Lung (tissue), 16 donors: Measurements from ENCODE around the gene XAGE5. TPM values are rescaled to one million over a fixed set of nuclear protein-coding genes. Genes with fewer than 3 reads are reported as not detected.
"Not testable (repeated sequence)": the region's sequence is repeated elsewhere in the genome, so short reads cannot be mapped to it uniquely, and the experiment has no call there.

ENCODE experiments used
- ATAC-seq: fragments of 200-7000 bp; cut with Tn5 transposase; one replicate; pipeline ENCODE4 v1.9.1; 2020; ENCODE audit warnings: moderate number of reproducible peaks; ENCODE audit not compliant: insufficient read depth, low FRiP score
- DNase-seq, 3 donors: peaks; one replicate each; pipeline ENCODE4 v3.0.0-alpha.2; 2013 to 2017
- H3K27ac ChIP-seq, 2 donors: one replicate each; pipeline ENCODE4 v1.5.1; 2013; ENCODE audit warnings: mild to moderate bottlenecking in 2 of 2, moderate library complexity in 2 of 2, control low read depth in 1 of 2, inconsistent platforms in 1 of 2, low read depth in 1 of 2, low read length in 1 of 2
- H3K27me3 ChIP-seq, 3 donors: one replicate each; pipeline ENCODE4 v1.5.1; 2013; ENCODE audit warnings: low read length in 2 of 3; ENCODE audit not compliant: control insufficient read depth in 3 of 3, insufficient read depth in 3 of 3
- H3K36me3 ChIP-seq, 4 donors: one replicate each; pipeline ENCODE4 v1.5.1; 2013; ENCODE audit warnings: low read length in 4 of 4, mild to moderate bottlenecking in 1 of 4, moderate library complexity in 1 of 4; ENCODE audit not compliant: control insufficient read depth in 4 of 4, insufficient read depth in 4 of 4
- H3K4me1 ChIP-seq, 5 donors: one replicate each; pipeline ENCODE4 v1.5.1; 2013; ENCODE audit warnings: low read length in 5 of 5, mild to moderate bottlenecking in 2 of 5, moderate library complexity in 1 of 5; ENCODE audit not compliant: control insufficient read depth in 5 of 5, insufficient read depth in 5 of 5
- H3K4me3 ChIP-seq: one replicate; pipeline ENCODE4 v1.5.1; 2013; ENCODE audit warnings: mild to moderate bottlenecking, control low read depth, moderate library complexity
- H3K9ac ChIP-seq, 2 donors: one replicate each; pipeline ENCODE4 v1.5.1; 2013; ENCODE audit warnings: low read length in 2 of 2, control low read depth in 1 of 2; ENCODE audit not compliant: insufficient read depth in 1 of 2
- H3K9me3 ChIP-seq, 4 donors: one replicate each; pipeline ENCODE4 v1.5.1; 2013; ENCODE audit warnings: low read length in 3 of 4, mild to moderate bottlenecking in 1 of 4, moderate library complexity in 1 of 4; ENCODE audit not compliant: control insufficient read depth in 4 of 4, insufficient read depth in 3 of 4
- CTCF ChIP-seq: IDR thresholded peaks from 2 replicates; pipeline ENCODE4 v1.5.1; 2012; ENCODE audit warnings: mild to moderate bottlenecking; ENCODE audit errors: control extremely low read depth, extremely low read depth
- WGBS, 2 donors: extraction: QIAGEN DNeasy Blood & Tissue Kit; methylation state at CpG; one replicate each; pipeline ENCODE4 v1.1.7; 2013; 5-methylcytosine and 5-hydroxymethylcytosine counted together
- long read RNA-seq, 5 donors: transcript quantifications; one replicate each; lab custom pipeline, GENCODE V29; 2026
- polyA plus RNA-seq, 2 donors: library from polyadenylated mRNA; stranded (reverse); fragments of 200-250 nt; gene quantifications; one replicate each; pipeline ENCODE4 v1.2.1, GENCODE V29; 2013
- total RNA-seq, 2 donors: library from RNA; depleted of rRNA in 1 of 2; stranded (reverse); fragments of >200 nt in 1 of 2; gene quantifications; one replicate each; pipeline ENCODE4 v1.2.1, GENCODE V29; 2014 to 2021
- donor health status: control.
- donor health status: control.
- donor health status: Bipolar disorder and iron deficiency.
- donor health status: healthy.
- donor health status: DM: yes; HTN: yes; CAD: no.

The XAGE5 gene, protein sequence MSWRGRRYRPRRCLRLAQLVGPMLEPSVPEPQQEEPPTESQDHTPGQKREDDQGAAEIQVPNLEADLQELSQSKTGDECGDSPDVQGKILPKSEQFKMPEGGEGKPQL
- not detected for total RNA-seq
- polyA plus RNA-seq: not detected
- long read RNA-seq, donor 1: 0 reads
- long read RNA-seq, donor 2: 0 reads
- long read RNA-seq, donor 3: 0 reads
- long read RNA-seq, donor 4: 0 reads
- long read RNA-seq, donor 5: 0 reads

GRCh38 chrX:52811065-52811625, at the start of gene XAGE5:
TSS of gene XAGE5 (plus strand) at chrX:52811287. CDS start at chrX:52812567, 1,280 bp downstream.
- peaks cover 0 to 11% (median 0%) of the 10 kb centered on the region in 4 donors for H3K9me3 ChIP-seq
- H3K9ac ChIP-seq: no peak within 1 kb of the TSS
- DNase-seq (no peak), ATAC-seq (no peak)
- H3K4me1 ChIP-seq: no peaks in the 10 kb centered on the region
- H3K36me3 ChIP-seq: no peaks in the 10 kb centered on the region
- TF ChIP-seq CTCF: no peak
- H3K27ac ChIP-seq: no peak within 1 kb of the TSS
- H3K27me3 ChIP-seq: peaks cover 0 to 18% (median 17%) of the 10 kb centered on the region in 3 donors
- WGBS, 2 donors: 87 to 96% methylated on average over 25 of the region's 25 CpGs
- no peak within 1 kb of the TSS for H3K4me3 ChIP-seq

DNA sequence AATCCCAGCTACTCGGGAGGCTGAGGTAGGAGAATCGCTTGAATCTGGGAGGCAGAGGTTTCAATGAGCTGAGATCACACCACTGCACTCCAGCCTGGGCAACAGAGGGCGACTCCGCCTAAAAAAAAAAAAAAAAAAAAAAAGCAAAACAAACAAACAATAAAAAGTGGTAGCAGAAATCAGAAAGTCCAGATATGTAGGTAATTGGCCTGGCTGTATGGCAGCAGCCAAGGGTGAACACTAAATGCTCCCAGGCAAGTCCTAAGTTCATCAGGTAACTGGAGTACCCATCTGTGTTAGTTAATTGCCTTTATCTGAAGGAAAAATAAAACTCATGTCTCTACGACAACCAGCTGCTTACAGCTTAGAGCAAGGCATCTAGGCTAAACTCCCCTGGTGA, 45.1 kb upstream of the XAGE5 start:
- not testable (repeated sequence) for H3K4me3 ChIP-seq, DNase-seq, H3K27me3 ChIP-seq, ATAC-seq, H3K9me3 ChIP-seq, H3K4me1 ChIP-seq, H3K9ac ChIP-seq, H3K36me3 ChIP-seq, H3K27ac ChIP-seq
- 82% methylated on average over 2 of the region's 5 CpGs; no CpG with 5 or more reads in 1 of the 2 donors for WGBS, 2 donors

DNA sequence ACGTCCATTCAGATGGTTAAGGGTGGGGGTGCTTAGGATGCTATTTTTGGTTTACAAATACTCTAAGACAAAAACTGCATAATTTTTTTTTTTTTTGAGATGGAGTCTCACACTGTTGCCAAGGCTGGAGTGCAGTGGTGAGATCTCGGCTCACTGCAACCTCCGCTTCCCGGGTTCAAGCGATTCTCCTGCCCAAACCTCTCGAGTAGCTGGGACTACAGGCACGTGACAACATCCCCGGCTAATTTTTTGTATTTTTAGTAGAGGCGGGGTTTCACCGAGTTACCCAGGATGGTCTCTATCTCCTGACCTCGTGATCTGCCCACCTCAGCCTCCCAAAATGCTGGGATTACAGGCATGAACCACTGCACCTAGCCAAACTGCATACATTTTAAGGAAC, 37.6 kb upstream of the XAGE5 start:
- H3K4me3 ChIP-seq, H3K27ac ChIP-seq, H3K4me1 ChIP-seq, ATAC-seq, DNase-seq, H3K27me3 ChIP-seq, H3K36me3 ChIP-seq, H3K9ac ChIP-seq, H3K9me3 ChIP-seq: not testable (repeated sequence)
- 81 to 98% methylated on average over 7 to 9 of the region's 11 CpGs for WGBS, 2 donors

DNA sequence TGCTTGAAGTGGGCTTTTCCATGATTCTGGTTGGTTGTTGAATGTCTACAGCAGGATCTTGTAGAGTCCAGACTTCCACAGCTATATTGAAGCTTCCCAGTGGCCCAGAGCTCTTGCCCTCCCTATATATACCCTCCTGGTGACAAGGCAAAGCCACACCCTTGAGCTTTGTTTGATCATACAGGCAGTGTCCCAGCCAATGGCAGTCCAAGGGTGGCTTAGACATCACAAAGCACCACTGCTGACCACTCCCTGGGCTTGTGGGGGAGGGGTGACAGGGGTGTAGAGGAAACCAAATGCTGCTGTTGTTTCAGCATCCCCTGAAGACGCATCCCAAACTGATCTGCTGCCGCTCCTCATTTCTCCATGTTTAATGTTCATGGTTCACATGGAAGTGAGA, 13.8 kb upstream of the XAGE5 start, which contains the start of gene SPANXN5:
SPANXN5 (minus strand) TSS at position 101 of the 400 bp plus-strand sequence; CDS start at position 22, 79 bp downstream.
- DNase-seq, H3K27ac ChIP-seq, ATAC-seq, H3K4me3 ChIP-seq, H3K36me3 ChIP-seq, H3K9me3 ChIP-seq, H3K4me1 ChIP-seq, H3K9ac ChIP-seq: not testable (repeated sequence)
- WGBS, 2 donors: 81 to 100% methylated on average over 2 of the region's 2 CpGs
- peaks cover 0 to 10% (median 8%) of the 10 kb centered on the region in 3 donors for H3K27me3 ChIP-seq

GRCh38 chrX:52804876-52805275, 6.2 kb upstream of the XAGE5 start:
- H3K27me3 ChIP-seq: peaks cover 0 to 11% (median 3%) of the 10 kb centered on the region in 3 donors
- ATAC-seq, H3K9ac ChIP-seq, DNase-seq, H3K9me3 ChIP-seq, H3K36me3 ChIP-seq, H3K27ac ChIP-seq, H3K4me3 ChIP-seq, H3K4me1 ChIP-seq: not testable (repeated sequence)
- 74 to 79% methylated on average over 2 of the region's 2 CpGs for WGBS, 2 donors
